ENCODE measurements around the gene ADAMTSL5. TPM values are rescaled to one million over a fixed set of nuclear protein-coding genes. Genes with fewer than 3 reads are reported as not detected.
"Not testable (repeated sequence)": the region's sequence is repeated elsewhere in the genome, so short reads cannot be mapped to it uniquely, and the experiment has no call there.

ADAMTSL5 gene
- total RNA-seq, 4 donors from 2014 or later: 5.0 to 31.5 (median 25.2) TPM

DNA sequence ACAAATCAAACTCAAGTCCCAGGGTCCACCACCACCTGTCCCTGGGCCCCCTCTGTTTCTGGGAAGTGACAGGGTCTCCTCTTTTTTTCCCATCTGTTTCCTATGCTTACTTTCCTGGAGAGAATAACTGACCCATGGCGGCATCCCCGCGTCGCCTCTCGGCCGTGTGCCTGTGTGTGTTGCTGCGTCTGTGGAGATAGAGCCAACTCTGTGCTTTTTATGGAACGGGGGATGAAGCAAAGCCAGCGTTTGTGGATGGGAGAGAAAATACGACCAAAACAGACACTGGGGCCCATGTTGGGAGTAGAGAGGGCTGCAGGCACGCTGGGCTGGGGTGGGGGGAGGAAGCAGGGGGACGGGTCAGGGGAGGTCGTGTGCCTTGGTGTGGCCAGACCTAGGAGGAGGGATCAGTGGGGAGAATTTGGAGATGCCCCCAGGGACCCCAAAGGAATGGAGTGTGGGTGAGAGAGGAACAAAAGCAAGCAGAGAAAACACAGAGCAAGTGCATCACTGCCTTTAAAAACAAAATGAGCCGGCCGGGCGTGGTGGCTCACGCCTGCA, 27.6 kb upstream of the ADAMTSL5 start:
- H3K9me3 ChIP-seq: no peaks in the 10 kb centered on the region
- H3K27ac ChIP-seq: no peak overlapping the region
- H3K27me3 ChIP-seq: no peaks in the 10 kb centered on the region
- TF ChIP-seq POLR2A (IDR thresholded peaks at IDR 0.05): no peak
- TF ChIP-seq, protein P1, sequence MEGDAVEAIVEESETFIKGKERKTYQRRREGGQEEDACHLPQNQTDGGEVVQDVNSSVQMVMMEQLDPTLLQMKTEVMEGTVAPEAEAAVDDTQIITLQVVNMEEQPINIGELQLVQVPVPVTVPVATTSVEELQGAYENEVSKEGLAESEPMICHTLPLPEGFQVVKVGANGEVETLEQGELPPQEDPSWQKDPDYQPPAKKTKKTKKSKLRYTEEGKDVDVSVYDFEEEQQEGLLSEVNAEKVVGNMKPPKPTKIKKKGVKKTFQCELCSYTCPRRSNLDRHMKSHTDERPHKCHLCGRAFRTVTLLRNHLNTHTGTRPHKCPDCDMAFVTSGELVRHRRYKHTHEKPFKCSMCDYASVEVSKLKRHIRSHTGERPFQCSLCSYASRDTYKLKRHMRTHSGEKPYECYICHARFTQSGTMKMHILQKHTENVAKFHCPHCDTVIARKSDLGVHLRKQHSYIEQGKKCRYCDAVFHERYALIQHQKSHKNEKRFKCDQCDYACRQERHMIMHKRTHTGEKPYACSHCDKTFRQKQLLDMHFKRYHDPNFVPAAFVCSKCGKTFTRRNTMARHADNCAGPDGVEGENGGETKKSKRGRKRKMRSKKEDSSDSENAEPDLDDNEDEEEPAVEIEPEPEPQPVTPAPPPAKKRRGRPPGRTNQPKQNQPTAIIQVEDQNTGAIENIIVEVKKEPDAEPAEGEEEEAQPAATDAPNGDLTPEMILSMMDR (IDR thresholded peaks at IDR 0.05): no peak
- H3K36me3 ChIP-seq: no peaks in the 10 kb centered on the region
- no peak for DNase-seq
- H3K4me3 ChIP-seq: no peak overlapping the region
- H3K4me1 ChIP-seq: no peaks in the 10 kb centered on the region

DNA sequence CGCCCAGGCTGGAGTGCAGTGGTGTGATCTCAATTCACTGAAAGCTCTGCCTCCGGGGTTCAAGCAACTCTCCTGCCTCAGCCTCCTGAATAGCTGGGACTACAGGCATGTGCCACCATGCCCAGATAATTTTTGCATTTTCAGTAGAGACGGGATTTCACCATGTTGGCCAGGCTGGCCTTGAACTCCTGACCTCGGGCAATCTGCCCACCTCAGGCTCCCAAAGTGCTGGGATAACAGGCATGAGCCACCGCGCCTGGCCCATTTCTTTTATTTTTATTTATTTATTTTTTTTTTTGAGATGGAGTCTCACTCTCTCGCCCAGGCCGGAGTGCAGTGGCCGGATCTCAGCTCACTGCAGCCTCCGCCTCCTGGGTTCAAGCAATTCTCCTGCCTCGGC, 26.9 kb upstream of the ADAMTSL5 start:
- H3K9me3 ChIP-seq, H3K36me3 ChIP-seq, DNase-seq, H3K27me3 ChIP-seq, H3K4me3 ChIP-seq, H3K4me1 ChIP-seq, H3K27ac ChIP-seq: not testable (repeated sequence)

DNA sequence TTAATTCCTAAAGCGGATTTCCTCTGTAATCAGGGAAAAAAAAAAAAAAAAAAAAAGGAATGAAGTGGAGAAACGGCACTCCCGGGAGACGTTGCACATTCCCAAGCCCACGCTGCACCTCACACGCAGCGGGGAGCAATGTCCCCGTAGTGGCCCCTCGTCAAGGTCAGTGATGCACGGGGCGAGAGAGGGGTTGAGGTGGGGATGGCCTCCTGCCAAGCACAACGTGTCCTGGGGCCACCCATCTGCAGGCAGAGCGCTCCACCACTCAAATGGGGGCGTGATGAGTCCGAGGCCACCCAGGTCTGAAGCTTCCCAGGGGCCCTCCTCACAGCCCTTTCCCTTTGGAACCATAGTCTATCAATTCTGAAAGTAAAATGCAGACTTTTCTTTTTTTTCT, 26.2 kb upstream of the ADAMTSL5 start:
- Histone ChIP-seq H3K4me1 (no peaks in the 10 kb centered on the region), H3K27ac (no peak overlapping the region), H3K4me3 (no peak overlapping the region), H3K36me3 (no peaks in the 10 kb centered on the region), H3K9me3 (no peaks in the 10 kb centered on the region), H3K27me3 (no peaks in the 10 kb centered on the region)
- TF ChIP-seq, protein P1 (IDR thresholded peaks at IDR 0.05): no peak
- TF ChIP-seq POLR2A (IDR thresholded peaks at IDR 0.05): no peak
- no peak for DNase-seq

DNA sequence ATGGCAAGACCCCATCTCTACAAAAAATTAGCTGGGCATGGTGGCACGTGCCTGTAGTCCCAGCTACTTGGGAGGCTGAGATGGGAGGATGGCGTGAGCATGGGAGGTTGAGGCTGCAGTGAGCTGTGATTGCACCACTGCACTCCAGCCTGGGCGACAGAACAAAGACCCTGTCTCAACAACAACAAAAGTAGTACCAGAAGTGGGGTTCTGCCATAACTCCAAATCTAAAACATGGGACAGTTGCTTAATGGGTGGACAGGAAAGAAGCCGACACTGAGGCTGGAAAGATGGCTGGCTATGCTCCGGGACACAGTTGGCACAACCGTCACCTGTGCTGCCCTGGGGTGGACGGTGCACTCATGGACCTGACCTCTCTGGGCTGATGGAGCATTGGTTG, 22.9 kb upstream of the ADAMTSL5 start:
- not testable (repeated sequence) for H3K9me3 ChIP-seq, H3K27me3 ChIP-seq, H3K4me1 ChIP-seq, H3K27ac ChIP-seq, H3K36me3 ChIP-seq, DNase-seq, H3K4me3 ChIP-seq

DNA sequence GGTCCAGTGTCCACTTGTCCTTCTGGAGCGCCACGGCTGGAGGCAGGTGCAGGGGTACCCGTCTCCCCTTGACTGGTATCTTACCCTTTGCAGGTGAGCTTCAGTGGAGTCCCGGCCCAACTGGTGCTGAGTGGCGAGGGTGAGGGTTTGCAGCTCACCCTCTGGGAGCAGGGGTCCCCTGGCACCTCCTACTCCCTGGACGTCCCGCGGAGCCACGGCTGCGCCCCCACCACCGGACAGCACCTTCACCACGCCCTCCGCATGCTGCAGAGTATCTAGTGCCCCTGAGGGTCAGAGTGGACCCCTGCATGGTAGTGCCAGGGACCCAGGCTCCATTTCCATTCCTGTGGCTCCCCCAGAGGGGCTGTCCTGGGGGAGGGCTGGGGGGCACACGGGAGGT, 22.2 kb upstream of the ADAMTSL5 start:
- no peaks in the 10 kb centered on the region for H3K9me3 ChIP-seq
- no peak for TF ChIP-seq POLR2A (IDR thresholded peaks at IDR 0.05)
- TF ChIP-seq, protein P1 (IDR thresholded peaks at IDR 0.05): no peak
- H3K27me3 ChIP-seq: no peaks in the 10 kb centered on the region
- H3K27ac ChIP-seq: no peak overlapping the region
- H3K4me3 ChIP-seq: no peak overlapping the region
- no peaks in the 10 kb centered on the region for H3K36me3 ChIP-seq
- no peaks in the 10 kb centered on the region for H3K4me1 ChIP-seq
- no peak for DNase-seq

DNA sequence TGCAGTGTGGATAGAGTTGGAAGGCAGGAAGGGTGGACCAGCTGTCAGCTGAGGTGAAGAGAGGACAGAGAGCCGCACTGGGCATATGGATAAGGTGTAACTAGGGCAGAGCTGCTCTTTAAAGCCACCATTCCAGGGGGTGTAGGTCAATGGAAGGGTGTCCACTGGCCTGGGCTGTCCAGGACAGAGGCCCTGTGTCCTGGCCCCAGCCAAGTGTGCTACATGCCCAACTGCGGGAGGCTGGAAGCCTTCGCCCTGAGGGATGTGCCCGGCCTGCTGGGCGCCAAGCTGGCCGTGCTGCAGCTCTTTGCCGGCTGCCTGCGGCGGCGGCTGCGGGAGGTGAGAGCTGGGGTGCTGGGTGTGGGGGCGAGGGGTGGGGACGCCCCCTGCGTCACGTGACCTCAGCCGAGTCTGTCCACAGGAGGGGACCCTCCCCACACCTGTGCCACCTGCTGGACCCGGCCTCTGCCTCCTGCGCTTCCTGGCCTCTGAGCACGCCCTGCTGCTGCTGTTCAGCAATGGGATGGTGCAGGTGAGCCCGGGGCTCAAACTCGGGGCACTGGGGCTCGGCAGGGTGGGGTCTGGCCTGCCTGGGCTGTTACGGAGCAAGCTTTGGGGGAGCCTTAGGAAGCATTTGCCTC, 20.8 kb upstream of the ADAMTSL5 start:
- no peaks in the 10 kb centered on the region for H3K4me1 ChIP-seq
- H3K27me3 ChIP-seq: no peaks in the 10 kb centered on the region
- TF ChIP-seq, protein P1 (IDR thresholded peaks at IDR 0.05): no peak
- no peak for TF ChIP-seq POLR2A (IDR thresholded peaks at IDR 0.05)
- no peak overlapping the region for H3K27ac ChIP-seq
- no peak for DNase-seq
- no peaks in the 10 kb centered on the region for H3K36me3 ChIP-seq
- no peaks in the 10 kb centered on the region for H3K9me3 ChIP-seq
- H3K4me3 ChIP-seq: no peak overlapping the region

DNA sequence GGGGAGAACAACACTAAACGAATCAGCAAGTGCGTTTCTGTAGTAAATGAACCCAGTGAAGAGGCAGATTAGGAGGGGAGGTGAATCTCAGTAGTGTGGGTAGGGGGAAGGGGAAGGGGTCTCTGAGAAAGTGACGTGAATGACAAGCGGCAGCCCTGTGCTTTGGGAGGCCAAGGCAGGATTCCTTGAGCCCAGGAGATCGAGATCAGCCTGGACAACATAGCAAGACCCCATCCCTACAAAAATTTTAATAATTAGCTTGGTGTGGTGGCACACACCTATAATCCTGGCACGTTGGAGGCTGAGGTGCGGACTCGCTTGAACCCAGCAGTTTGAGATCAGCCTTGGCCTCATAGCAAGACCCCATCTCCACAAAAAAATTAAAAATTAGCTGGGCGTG, 19.2 kb upstream of the ADAMTSL5 start:
- Histone ChIP-seq H3K4me3 (no peak overlapping the region), H3K27me3 (no peaks in the 10 kb centered on the region), H3K4me1 (no peaks in the 10 kb centered on the region), H3K36me3 (no peaks in the 10 kb centered on the region), H3K27ac (no peak overlapping the region), H3K9me3 (no peaks in the 10 kb centered on the region)
- DNase-seq: no peak
- no peak for TF ChIP-seq POLR2A (IDR thresholded peaks at IDR 0.05)
- TF ChIP-seq, protein P1 (IDR thresholded peaks at IDR 0.05): no peak
